Suprapubic skin (tissue), 4 donors: ENCODE results near the gene FGD5. TPM values are rescaled to one million over a fixed set of nuclear protein-coding genes. Genes with fewer than 3 reads are reported as not detected.

Source experiments
- DNase-seq, 2 donors: peaks; one replicate each; pipeline ENCODE4 v3.0.0-alpha.2; 2019; ENCODE audit warnings: low spot score in 2 of 2
- H3K27ac ChIP-seq: fragments of 200-600 bp; sonication (generic); one replicate; pipeline ENCODE4 v1.5.1; 2019
- H3K27me3 ChIP-seq: fragments of 200-600 bp; sonication (generic); one replicate; pipeline ENCODE4 v1.5.1; 2019
- H3K36me3 ChIP-seq: fragments of 200-600 bp; sonication (generic); one replicate; pipeline ENCODE4 v1.5.1; 2019
- H3K4me1 ChIP-seq: fragments of 200-600 bp; sonication (generic); one replicate; pipeline ENCODE4 v1.5.1; 2019
- H3K4me3 ChIP-seq: fragments of 200-600 bp; sonication (generic); one replicate; pipeline ENCODE4 v1.5.1; 2019; ENCODE audit warnings: mild to moderate bottlenecking
- H3K9me3 ChIP-seq: fragments of 200-600 bp; sonication (generic); one replicate; pipeline ENCODE4 v1.5.1; 2019
- CTCF ChIP-seq, 2 donors: fragments of 200-600 bp in 1 of 2; fragments of 450-650 bp in 1 of 2; sonication (generic) in 1 of 2; IDR thresholded peaks; one replicate each; pipeline ENCODE4 v1.5.1; 2016 to 2019; ENCODE audit warnings: antibody characterized with exemption in 2 of 2, mild to moderate bottlenecking in 1 of 2, moderate library complexity in 1 of 2
- EP300 ChIP-seq: sonication (generic); formaldehyde crosslinking; IDR thresholded peaks from one replicate; pipeline ENCODE4 v1.6.1; 2017; ENCODE audit warnings: antibody characterized with exemption
- POLR2A ChIP-seq, 2 donors: fragments of 450-650 bp; IDR thresholded peaks; one replicate each; pipeline ENCODE4 v1.6.1; 2017; ENCODE audit warnings: antibody characterized with exemption in 2 of 2, mild to moderate bottlenecking in 2 of 2, moderate library complexity in 2 of 2
- POLR2AphosphoS5 ChIP-seq, 3 donors: sonication (generic); formaldehyde crosslinking; IDR thresholded peaks; one replicate each; pipeline ENCODE4 v1.6.1; 2017; ENCODE audit warnings: antibody characterized with exemption in 3 of 3
- WGBS: methylation state at CpG from one replicate; pipeline ENCODE4 v1.1.5; 2018; 5-methylcytosine and 5-hydroxymethylcytosine counted together
- total RNA-seq, 4 donors: library from RNA; depleted of rRNA; stranded (reverse); fragments of >200 nt; gene quantifications; one replicate each; pipeline ENCODE4 v1.1.0, GENCODE V29; 2016

FGD5 gene
- total RNA-seq, 4 donors from 2014 or later = 2.8 to 15.5 (median 7.1) TPM

- 94% methylated on average over 8 of the region's 16 CpGs for WGBS
Measured at GRCh38 chr3:14772533-14773138, 46.1 kb upstream of the FGD5 start.

GRCh38 chr3:14773281-14773680 is 45.5 kb upstream of the FGD5 start:
- Histone ChIP-seq H3K9me3 (peaks cover 1% of the 10 kb centered on the region), H3K27me3 (no peaks in the 10 kb centered on the region), H3K27ac (no peak overlapping the region), H3K4me1 (no peaks in the 10 kb centered on the region), H3K36me3 (no peaks in the 10 kb centered on the region), H3K4me3 (no peak overlapping the region)
- no peak for DNase-seq
- TF ChIP-seq CTCF (IDR thresholded peaks at IDR 0.05) = no peak
- TF ChIP-seq POLR2AphosphoS5 (IDR thresholded peaks at IDR 0.05) = no peak
- no peak for TF ChIP-seq POLR2A (IDR thresholded peaks at IDR 0.05)
- no peak for TF ChIP-seq EP300

More at GRCh38 chr3:14772533-14773138, 46.1 kb upstream of the FGD5 start:
- Histone ChIP-seq H3K27ac (no peak overlapping the region), H3K27me3 (no peaks in the 10 kb centered on the region), H3K4me1 (no peaks in the 10 kb centered on the region), H3K36me3 (no peaks in the 10 kb centered on the region), H3K9me3 (no peaks in the 10 kb centered on the region), H3K4me3 (no peak overlapping the region)
- peak in 1 of 2 donors; percentile 53 for DNase-seq
- TF ChIP-seq CTCF (IDR thresholded peaks at IDR 0.05) (no peak), EP300 (no peak), POLR2A (IDR thresholded peaks at IDR 0.05) (no peak), POLR2AphosphoS5 (IDR thresholded peaks at IDR 0.05) (no peak)

- WGBS = 92% methylated on average over 6 of the region's 6 CpGs
- peak; percentile 8 to 72 for DNase-seq
Measured at GRCh38 chr3:14773691-14774128, 45.1 kb upstream of the FGD5 start.

GRCh38 chr3:14774431-14774830 is 44.3 kb upstream of the FGD5 start:
- Histone ChIP-seq H3K36me3 (no peaks in the 10 kb centered on the region), H3K4me1 (no peaks in the 10 kb centered on the region), H3K27ac (no peak overlapping the region), H3K4me3 (no peak overlapping the region), H3K9me3 (peaks cover 6% of the 10 kb centered on the region), H3K27me3 (no peaks in the 10 kb centered on the region)
- 95% methylated on average over 5 of the region's 12 CpGs for WGBS
- peak; percentile 32 to 59 for DNase-seq
- TF ChIP-seq POLR2AphosphoS5 (IDR thresholded peaks at IDR 0.05) = no peak
- TF ChIP-seq POLR2A (IDR thresholded peaks at IDR 0.05) = no peak

More at GRCh38 chr3:14773691-14774128, 45.1 kb upstream of the FGD5 start:
- Histone ChIP-seq H3K9me3 (peaks cover 6% of the 10 kb centered on the region), H3K27me3 (no peaks in the 10 kb centered on the region), H3K4me1 (no peaks in the 10 kb centered on the region), H3K27ac (no peak overlapping the region), H3K36me3 (no peaks in the 10 kb centered on the region), H3K4me3 (no peak overlapping the region)
- TF ChIP-seq POLR2A (IDR thresholded peaks at IDR 0.05) (no peak), EP300 (no peak), POLR2AphosphoS5 (IDR thresholded peaks at IDR 0.05) (no peak), CTCF (IDR thresholded peaks at IDR 0.05) (no peak)

GRCh38 chr3:14775011-14775410 is 43.8 kb upstream of the FGD5 start:
- Histone ChIP-seq H3K27me3 (no peaks in the 10 kb centered on the region), H3K4me3 (no peak overlapping the region), H3K27ac (no peak overlapping the region), H3K4me1 (no peaks in the 10 kb centered on the region), H3K36me3 (no peaks in the 10 kb centered on the region), H3K9me3 (peaks cover 6% of the 10 kb centered on the region)
- WGBS = 88% methylated on average over 7 of the region's 7 CpGs
- TF ChIP-seq CTCF (IDR thresholded peaks at IDR 0.05) = no peak
- no peak for TF ChIP-seq EP300
- no peak for TF ChIP-seq POLR2AphosphoS5 (IDR thresholded peaks at IDR 0.05)
- TF ChIP-seq POLR2A (IDR thresholded peaks at IDR 0.05) = no peak
- peak; percentile 4 to 35 for DNase-seq
